GM19455 (cell line): ENCODE results near the gene ECSCR.
A peak's percentile ranks its signal among the peaks of the same experiment; 100 is the strongest.

Source experiments
- ATAC-seq: cut with Tn5 transposase; IDR thresholded peaks from one replicate; pipeline ENCODE4 v1.9.1; 2021; ENCODE audit not compliant: unreplicated experiment

ECSCR gene

GRCh38 chr5:139474890-139475791, 12.6 kb upstream of the ECSCR start:
- no peak for ATAC-seq

DNA sequence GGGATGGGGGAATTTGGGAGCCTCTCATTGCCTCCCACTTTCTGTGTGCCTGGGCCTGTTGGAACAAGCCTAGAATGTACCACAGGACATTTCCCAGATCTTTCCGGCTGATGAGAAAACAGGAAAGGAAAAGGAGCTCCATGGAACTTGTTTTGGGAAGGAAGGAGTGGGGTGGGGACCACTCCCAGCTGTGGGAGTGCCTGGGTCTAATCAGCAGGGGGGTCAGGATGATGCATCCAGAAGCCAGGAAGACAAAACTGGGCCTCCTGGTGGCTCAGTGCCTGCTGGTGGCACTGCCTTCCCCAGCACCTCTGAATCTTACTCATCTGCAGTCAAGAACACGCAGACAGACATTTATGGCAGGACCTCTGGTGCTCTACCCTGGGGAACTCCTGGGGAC, 11.0 kb upstream of the ECSCR start:
- no peak for ATAC-seq

- ATAC-seq: no peak
Measured at GRCh38 chr5:139473105-139473504, 10.6 kb upstream of the ECSCR start.

GRCh38 chr5:139472386-139473030, 10.0 kb upstream of the ECSCR start:
- ATAC-seq: no peak

GRCh38 chr5:139470821-139471300, 8.3 kb upstream of the ECSCR start, which contains the start of gene SMIM33:
SMIM33 (plus strand) TSS chr5:139471004; CDS start chr5:139471122, 118 bp downstream.
- ATAC-seq: no peak

DNA sequence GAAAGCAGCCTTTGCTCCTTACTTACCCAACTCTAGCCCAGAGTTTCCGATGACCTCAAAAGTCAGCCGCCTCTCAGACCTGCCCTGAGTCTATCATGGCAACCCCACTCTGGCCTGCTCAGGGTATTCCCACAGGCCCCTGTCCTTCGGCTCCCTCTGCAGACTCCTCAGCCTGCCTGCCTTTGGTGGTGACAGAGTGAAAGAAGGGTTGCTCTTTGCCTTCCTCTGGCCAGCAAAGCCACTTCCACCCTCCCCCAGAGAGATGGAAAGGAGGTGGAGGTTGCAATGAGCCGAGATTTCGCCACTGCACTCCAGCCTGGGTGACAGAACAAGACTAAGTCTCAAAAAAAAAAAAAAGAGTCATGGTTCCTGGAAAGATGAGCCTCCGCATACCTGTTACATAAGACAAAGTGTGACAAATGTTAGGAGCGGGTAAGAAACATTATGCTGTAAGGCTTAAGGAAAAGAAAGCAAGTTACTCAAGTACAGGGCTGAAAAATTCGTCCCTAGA, 5.9 kb upstream of the ECSCR start:
- no peak for ATAC-seq

DNA sequence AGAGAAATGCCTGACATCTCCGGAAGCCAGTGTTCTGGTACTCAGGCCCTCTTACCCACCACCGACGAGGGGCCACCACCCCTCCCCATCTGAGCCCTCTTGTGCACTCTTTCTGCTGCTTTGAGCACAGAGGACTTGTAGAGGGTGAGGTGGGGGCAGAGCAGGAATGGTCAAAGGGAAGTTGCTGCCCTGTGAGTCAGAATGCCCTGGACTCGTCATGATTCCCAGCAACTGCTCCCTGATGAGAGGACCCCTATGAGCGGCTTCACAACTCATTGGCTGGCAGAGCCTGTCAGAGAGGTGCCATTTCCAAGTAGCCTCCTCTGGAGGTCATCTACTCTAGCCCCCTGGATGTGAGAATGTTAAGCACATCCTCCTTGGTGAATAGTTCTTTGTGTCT, 845 bp downstream of the ECSCR start:
- ATAC-seq: no peak

DNA sequence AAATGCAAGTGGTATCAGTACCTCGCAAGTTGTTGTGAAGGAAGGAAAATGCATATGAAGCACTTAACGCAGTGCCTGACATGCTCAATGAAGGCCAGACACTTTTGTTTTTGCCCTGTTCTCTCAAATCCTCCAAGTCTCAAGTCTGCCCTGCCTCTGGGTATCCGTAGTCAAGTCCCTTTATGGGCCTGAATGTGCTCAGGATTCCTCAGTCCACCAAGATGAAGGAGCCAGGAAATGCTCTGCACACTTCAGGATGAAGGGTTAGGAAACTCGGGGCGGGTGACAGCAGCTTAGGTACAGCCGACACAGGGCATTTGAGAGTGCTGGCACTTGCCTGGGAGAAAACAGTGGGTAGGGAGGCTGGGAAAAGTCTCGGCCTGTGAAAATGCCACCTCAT, 1.4 kb downstream of the ECSCR start:
- ATAC-seq: no peak

DNA sequence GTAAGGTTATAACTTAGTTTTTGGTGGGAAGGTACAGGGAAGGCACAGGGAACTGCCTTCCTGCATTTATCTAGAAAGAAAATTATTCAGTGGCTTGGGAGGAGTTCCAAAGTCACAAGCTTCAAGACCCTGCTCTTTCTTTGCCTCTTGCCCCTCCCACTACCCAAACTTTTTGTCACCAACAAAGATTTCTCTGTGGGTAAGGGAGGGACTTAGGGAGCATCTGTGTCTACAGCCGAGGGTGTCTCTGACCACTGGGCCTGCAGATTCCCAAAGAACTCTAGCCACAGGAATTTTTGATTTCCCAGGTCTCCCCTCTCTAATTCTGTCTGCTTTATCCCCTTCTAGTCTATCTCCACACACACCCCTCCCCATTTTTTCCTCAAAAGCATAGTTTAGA, 2.1 kb downstream of the ECSCR start:
- no peak for ATAC-seq

- peak; percentile 22 for ATAC-seq
Measured at GRCh38 chr5:139459451-139459934, 3.0 kb downstream of the ECSCR start.

- ATAC-seq: peak; percentile 53
Measured at GRCh38 chr5:139458580-139459407, 3.7 kb downstream of the ECSCR start.

- no peak for ATAC-seq
Measured at GRCh38 chr5:139457653-139458306, 4.8 kb downstream of the ECSCR start.

GRCh38 chr5:139457241-139457640, 5.3 kb downstream of the ECSCR start:
- ATAC-seq: no peak

- no peak for ATAC-seq
Measured at GRCh38 chr5:139456776-139457175, 5.8 kb downstream of the ECSCR start.

GRCh38 chr5:139454568-139455290, 7.8 kb downstream of the ECSCR start:
- no peak for ATAC-seq

DNA sequence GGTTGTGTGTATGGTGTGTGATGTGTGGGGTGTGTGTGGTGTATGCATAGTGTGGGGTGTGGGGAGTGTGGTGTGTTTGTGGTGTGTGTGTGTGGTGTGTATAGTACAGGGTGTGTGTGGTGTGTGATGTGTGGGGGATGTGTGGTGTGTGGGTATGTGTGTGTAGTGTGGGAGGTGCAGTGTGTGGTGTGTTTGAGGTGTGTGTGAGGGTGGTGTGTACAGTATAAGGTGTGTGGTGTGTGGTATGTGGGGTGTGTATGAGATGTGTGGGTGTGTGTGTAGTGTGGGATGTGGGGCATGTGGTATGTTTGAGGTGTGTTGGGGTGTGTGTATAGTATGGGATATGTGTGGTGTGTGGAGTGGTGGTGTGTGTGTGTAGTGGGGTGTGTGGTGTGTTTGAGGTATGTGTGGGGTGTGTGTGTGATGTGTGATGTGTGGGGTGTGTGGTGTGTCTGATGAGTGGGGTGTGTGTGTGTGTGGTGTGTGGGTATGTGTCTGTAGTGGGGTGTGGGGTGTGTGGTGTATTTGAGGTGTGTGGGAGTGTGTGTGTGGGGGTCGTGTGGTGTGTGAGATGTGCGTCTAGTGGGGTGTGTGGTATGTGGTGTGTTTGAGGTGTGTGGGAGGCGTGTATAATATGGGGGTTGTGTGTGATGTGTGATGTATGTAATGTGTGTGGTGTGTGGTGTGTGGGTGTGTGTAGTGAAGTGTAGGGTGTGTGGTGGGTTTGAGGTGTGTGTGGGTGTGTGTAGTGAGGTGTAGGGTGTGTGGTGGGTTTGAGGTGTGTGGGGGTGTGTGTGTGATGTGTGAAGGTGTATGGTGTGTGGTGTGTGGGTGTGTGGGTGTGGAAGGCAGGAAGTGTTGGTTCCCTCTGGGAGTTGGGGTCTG, 8.6 kb downstream of the ECSCR start:
- no peak for ATAC-seq

GRCh38 chr5:139451878-139452660, 10.5 kb downstream of the ECSCR start:
- ATAC-seq: no peak

DNA sequence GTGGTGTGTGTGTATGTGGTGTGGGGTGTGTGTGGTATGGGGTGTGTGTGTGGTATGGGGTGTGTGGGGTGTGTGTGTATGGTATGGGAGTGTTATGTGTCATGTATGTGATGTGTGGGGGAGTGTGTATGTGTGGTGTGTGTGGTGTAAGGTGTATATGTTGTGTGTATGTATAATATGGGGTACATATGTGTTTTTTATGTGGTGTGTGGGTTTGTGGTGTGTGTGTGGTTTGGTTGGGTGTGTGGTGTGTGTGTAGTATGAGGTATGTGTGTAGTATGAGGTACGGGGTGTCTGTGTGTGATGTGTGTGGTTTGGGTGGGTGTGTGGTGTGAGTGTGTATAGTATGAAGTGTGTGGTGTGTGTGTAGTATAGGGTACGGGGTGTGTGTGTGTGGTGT, 11.4 kb downstream of the ECSCR start:
- no peak for ATAC-seq
